ENCODE results near the gene TRIM2.
"Not testable (repeated sequence)": the region's sequence is repeated elsewhere in the genome, so short reads cannot be mapped to it uniquely, and the experiment has no call there.

TRIM2 gene

GRCh38 chr4:153204247-153204671, at the start of gene TRIM2:
TRIM2 (plus strand) TSS chr4:153204443; CDS start chr4:153204531, 88 bp downstream.
- peak; percentile 66 for DNase-seq (ENCODE audit: low spot score)

- DNase-seq (ENCODE audit: low spot score): no peak
Measured at GRCh38 chr4:153155686-153156085, 48.6 kb upstream of the TRIM2 start.

GRCh38 chr4:153156263-153156662, 48.0 kb upstream of the TRIM2 start:
- DNase-seq (ENCODE audit: low spot score): no peak

- no peak for DNase-seq (ENCODE audit: low spot score)
Measured at GRCh38 chr4:153156721-153157120, 47.5 kb upstream of the TRIM2 start.

DNA sequence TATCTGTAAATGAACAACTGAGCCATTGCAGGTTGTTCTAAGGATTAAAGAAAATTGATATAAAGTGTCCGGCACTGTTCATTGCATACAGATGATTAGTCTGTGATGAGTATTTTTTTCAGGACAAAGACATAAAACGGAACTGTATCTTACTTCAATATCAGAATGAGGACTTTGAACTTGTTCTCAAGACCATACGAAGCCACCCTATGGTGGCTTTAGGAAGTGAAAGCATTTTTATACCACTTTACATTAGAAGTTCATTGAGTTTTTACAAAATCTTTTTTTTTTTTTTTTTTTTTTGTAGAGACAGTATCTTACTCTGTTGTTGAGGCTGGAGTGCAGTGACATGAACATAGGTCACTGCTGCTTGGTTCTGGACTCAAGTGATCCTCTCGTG, 45.2 kb upstream of the TRIM2 start:
- DNase-seq (ENCODE audit: low spot score): no peak

- DNase-seq (ENCODE audit: low spot score): no peak
Measured at GRCh38 chr4:153159728-153160221, 44.5 kb upstream of the TRIM2 start.

DNA sequence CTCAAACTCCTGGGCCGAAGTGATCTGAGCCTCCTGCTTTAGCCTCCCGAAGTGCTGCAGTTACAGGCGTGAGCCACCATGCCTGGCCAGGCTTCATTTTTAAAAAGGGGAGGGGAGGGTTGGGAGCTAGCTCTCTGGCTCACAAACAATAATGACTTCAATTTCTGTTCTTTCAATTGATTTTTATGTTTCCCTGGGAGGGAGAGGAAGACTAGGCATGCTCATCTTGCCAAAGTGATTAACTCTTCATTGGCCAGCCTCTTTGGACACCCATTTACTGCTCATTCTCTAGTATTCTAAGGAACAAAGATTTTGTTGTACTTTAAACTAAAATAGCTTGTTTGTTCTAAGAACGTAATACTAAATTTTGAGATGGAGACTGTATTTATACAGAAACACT, 43.4 kb upstream of the TRIM2 start:
- no peak for DNase-seq (ENCODE audit: low spot score)

DNA sequence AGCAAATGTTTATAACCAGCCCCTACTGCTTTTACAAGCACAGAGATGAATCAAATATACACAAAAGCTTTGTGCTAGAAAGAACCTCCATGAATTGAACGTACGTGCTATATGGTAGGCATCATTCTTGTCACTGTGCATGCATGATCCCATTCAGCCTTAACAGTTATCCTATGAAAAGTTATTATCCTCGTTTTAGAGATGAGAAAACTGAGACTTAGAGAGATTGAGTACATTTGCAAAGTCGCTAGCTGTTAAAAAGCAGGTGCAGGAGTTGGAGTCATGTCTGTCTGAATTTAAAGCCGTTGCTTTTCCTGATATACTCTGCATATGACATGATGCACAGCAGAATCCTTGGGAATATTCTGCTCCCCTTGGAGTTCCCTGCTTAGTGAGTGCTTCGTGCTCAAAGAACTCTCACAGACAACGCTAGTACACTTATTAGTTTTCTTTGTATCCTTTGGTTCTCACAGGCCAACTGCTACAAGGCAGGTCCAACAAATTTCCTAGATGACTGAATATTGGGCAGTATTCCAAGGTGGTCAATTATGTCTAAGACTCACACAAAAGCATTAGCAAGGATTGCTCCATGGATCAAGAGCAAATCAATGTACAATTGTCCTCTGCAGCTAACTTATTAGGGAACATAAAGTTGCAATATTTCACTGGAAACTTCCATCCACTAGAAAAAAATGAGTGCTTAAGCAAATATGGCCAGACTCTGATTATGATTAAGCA, 42.8 kb upstream of the TRIM2 start:
- no peak for DNase-seq (ENCODE audit: low spot score)

GRCh38 chr4:153165236-153165635, 39.0 kb upstream of the TRIM2 start:
- DNase-seq (ENCODE audit: low spot score): not testable (repeated sequence)

DNA sequence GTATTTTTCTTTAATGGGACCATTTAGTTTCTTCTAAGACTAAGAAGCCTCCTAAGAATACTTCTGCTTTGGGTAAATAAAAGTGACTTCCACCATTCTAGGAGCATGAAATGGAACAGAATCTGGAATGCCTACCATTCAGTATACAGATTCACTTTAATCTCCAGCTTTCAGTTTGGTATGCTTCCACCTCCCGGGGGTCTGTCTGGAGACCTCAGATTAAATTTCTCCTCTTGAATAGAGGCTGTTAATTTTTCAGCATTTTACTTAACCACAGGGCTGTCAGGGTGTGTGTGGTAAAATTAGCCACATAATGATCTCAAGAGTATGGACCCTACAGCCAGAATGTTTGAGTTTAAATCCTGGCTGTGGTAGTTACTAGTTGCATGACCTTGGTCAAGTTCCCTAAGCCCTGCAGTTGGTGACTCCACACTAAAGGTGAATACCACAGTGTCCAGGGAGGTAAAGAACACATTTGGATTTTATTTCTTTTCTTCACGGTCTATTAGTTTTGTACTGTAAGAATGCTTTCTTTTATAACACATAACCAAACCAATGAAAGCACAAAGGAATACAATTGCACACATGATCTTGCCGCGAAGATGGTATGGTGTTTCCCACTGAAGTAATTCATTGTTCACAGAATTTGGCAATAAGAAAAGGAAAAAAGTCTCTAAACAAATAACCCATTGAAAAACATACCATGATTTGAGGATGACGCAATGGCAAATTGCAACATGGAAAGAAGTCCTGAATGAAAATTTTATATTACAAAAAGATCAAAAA, 37.3 kb upstream of the TRIM2 start:
- no peak for DNase-seq (ENCODE audit: low spot score)

GRCh38 chr4:153169776-153170175, 34.5 kb upstream of the TRIM2 start:
- DNase-seq (ENCODE audit: low spot score): no peak

- DNase-seq (ENCODE audit: low spot score): no peak
Measured at GRCh38 chr4:153170407-153170806, 33.8 kb upstream of the TRIM2 start.

GRCh38 chr4:153174821-153175567, 29.2 kb upstream of the TRIM2 start:
- no peak for DNase-seq (ENCODE audit: low spot score)

DNA sequence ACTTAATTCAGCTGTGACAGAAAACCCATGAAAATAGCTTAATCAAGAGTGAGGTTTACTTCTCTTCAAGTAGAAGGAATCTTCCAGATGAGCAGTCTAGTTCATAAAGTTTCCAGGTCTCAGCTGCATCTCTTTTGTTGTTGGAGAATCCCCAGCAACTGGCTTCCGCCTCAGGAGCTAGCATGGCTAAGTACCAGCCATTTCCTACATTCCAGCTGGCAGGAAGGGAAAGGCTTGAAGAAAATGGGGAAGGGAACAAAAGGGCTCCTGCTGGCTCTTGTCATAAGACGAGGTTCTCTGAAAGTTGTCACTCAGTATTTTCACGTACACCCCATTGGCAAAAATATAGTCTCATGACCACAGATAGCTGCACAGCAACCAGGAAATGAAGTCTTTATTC, 27.3 kb upstream of the TRIM2 start:
- no peak for DNase-seq (ENCODE audit: low spot score)

- DNase-seq (ENCODE audit: low spot score): no peak
Measured at GRCh38 chr4:153177841-153178240, 26.4 kb upstream of the TRIM2 start.

DNA sequence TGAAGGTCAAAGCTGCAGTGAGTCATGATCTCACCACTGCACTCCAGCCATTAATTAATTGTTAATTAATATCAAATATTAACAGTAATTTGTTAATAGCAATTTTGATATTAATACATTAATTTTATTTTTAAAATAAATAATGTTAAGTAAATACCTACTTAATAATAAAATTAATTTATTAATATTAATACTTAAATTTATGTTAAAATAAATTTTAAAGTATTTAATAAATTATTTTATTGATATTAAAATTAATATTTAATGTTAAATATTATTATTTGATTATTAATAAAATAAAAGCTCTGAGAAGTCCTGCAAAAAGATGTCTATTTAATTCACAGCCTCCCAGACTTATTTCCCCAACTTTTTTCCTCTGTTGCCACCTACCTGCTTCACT, 25.1 kb upstream of the TRIM2 start:
- no peak for DNase-seq (ENCODE audit: low spot score)

- DNase-seq (ENCODE audit: low spot score): no peak
Measured at GRCh38 chr4:153181293-153181692, 22.9 kb upstream of the TRIM2 start.

GRCh38 chr4:153181700-153182099, 22.5 kb upstream of the TRIM2 start:
- DNase-seq (ENCODE audit: low spot score): no peak

GRCh38 chr4:153183146-153183545, 21.1 kb upstream of the TRIM2 start:
- DNase-seq (ENCODE audit: low spot score): no peak

GRCh38 chr4:153185331-153185852, 18.9 kb upstream of the TRIM2 start:
- DNase-seq (ENCODE audit: low spot score): no peak

DNA sequence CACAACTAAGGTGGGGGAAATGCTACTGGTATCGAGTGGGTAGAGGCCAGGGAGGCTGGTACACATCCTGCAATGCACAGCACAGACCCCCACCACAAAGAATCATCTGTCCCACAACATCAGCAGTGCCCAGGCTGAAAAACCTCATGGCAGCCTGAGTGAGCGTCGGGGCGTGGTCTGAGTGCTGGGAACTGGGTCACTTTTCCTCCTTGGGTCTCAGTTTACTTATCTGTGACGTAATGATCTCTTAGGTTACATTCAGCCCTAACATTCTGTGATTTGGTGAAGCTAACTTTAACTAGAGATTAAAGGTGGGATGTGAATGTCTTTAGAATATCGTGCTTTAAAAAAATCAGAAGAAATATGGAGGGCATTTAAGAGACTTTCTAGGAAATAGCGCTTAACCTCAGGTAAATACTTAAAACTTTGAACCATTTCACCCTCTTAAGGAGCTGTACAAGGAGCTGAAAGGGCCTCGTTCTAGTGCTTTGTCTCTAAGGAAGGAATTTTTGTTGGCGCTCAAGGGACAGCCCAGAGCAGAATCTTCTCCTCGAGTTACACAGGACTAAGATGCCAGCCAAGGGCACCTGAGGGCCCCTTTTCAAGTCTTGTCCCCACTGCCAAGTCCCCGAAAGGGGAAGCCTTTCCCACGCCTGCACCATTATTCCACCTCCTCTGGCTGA, 18.1 kb upstream of the TRIM2 start:
- no peak for DNase-seq (ENCODE audit: low spot score)

Data from ecto neural progenitor cell (in vitro differentiated cells).